NK-92 treated with Interleukin-12 subunit alpha and Interleukin-12 subunit beta, amount 100 ng/mL, for 24 hours (cell line): ENCODE measurements around the gene ZC3H12C.

Experiments
- DNase-seq: peaks from one replicate; lab custom pipeline; 2025; lab: John Stamatoyannopoulos, UW

Gene ZC3H12C

GRCh38 chr11:110077346-110077745, 15.8 kb upstream of the ZC3H12C start:
- no peak for DNase-seq

GRCh38 chr11:110077831-110078325, 15.3 kb upstream of the ZC3H12C start:
- DNase-seq = no peak

- DNase-seq = no peak
Observed at GRCh38 chr11:110078923-110079544, 14.2 kb upstream of the ZC3H12C start.

DNA sequence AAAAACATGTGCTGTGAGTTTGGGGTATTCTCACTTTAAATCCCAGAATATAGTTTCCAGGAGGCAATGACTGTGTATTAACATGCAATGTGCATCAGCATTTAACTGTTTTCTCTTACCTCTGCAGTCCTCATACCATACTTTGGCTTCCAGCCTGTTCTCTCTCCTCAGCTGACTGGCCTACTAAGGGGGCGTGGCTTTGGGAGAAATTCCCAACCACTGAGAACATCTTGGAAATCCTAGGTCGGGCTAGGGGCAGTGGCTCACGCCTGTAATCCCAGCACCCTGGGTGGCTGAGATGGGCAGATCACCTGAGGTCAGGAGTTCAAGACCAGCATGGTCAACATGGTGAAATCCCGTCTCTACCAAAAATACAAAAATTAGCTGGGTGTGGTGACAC, 13.5 kb upstream of the ZC3H12C start:
- DNase-seq = no peak

DNA sequence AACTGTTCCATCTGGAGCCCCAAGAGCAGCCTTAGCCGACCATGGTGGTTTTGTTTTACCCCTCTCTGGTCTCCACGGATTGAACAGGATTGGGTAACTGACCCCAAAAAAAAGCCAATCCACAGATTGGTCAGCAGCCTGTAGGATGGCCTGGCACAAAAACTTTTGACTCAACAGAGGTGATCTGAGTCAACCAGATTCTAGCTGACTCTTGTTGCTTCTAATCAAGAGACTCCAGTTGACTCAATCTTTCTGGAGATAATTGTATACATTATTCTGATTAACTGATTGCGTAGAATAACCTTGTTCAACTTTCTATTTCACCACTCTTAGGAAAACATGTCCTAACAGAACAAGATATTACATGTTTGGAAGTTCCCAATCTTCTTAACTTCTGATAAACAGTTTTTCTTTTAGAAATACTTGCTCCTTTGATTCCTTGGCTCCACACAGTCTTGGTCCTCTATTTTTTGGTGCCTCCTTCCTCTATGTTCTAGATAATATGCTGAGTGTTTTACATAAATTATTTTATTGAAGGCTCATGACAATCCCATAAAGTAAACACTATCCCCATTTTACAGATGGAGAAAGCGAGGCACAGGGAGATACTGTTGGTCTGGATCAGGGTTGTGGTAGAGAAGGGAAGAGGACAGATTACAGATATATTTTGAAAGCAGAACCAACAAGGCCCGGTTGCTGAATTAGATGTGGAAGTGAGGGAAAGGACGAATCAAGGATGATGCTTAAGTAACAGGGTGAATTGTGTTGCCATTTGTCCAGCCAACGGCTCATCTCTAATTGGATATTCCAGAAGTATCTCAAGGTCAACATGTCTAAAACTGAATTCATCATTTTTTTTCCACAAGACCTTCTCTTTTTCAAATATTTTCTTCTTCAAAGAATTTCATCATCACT, 11.5 kb upstream of the ZC3H12C start:
- no peak for DNase-seq

- DNase-seq = no peak
Observed at GRCh38 chr11:110082899-110083298, 10.3 kb upstream of the ZC3H12C start.

- no peak for DNase-seq
Observed at GRCh38 chr11:110085255-110085838, 7.8 kb upstream of the ZC3H12C start.

- no peak for DNase-seq
Observed at GRCh38 chr11:110086892-110087309, 6.3 kb upstream of the ZC3H12C start.

GRCh38 chr11:110087812-110088534, 5.2 kb upstream of the ZC3H12C start:
- no peak for DNase-seq

DNA sequence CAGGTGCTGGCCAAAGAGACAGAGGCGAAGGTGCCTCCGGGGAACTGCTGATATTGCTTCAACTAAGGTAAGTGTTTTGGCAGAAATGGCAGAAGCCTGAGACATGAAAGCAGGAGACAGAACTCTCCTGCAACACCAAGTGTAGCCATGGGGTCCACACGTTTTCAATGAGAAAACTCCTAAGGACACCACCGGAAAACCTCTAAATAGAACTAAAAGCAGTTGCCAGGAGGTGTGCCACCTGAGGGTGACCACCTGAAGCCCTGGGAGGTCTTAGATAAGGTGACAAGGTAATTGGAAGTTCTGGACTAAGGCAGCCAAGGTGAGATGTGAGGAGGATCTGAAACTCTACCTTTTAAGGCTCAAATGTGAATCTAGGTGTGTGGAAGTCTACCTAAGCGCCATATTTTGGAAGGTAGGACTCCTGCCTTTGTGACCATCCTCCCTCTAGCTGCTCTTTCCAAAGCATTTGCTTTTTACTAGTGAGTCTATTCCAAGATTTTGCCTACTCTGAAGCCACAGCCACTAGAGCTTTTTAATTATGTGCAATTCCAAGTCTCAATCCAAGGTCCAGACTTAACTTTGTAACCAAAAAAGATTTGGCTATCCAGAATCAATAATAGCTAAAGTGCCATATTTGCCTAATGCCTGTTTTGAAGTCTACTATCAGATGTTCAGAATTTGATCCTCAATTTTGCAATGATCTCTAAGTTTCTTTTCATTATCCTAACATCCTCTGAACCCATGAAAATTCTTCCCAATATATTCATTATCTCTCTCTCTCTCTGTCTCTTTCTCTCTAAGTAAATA, 4.5 kb upstream of the ZC3H12C start:
- no peak for DNase-seq

DNA sequence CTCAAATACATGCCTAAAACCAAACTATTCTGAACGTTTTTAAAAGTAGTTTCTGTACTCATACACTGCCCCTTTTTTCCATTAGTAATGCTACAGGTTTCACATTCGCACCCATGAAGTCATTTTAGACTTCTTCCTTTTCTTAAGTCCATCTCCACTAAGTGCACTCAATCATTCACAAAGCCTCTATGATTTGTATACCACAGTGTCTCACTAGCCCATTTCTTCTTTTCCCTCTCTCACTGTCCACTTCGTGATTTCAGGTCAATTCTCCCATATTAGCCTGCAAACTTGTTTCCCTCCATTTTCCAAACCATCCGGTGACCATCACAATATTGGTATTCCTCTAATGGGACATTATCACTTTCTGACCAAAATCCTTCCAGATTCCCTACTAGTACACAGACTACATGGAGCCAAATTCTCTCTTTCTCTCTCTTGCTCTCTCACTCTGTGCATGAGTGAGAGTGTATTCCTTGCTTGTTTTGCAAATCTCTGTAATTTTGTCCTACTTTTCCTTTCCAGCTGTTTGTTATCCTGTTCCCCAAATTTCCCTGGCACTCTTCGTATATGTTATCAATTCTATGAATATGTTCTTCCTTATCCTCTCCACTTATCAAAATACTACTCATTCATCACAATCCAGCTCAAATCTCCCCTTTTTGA, 3.4 kb upstream of the ZC3H12C start:
- DNase-seq = no peak

- DNase-seq = no peak
Observed at GRCh38 chr11:110090466-110091026, 2.6 kb upstream of the ZC3H12C start.

DNA sequence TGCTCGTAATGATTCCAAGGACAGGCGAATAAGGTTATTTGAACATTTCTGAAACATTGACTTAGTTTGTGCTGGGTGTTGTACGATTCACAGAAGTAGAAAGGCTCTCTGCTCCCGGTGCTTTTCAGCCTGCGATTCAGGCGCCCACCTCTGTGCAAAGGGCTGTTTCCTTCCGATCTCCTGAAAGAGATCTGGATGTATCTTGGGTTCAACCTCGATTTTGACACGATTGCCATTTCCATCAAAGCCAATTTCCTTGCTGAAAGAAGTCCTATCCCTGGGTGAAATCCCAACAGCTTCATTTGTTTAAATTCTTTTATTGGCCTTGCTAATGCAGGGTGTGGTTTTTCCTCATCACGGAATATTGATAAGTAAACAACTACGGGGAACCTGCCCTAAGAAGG, 1.1 kb upstream of the ZC3H12C start:
- DNase-seq = no peak

- no peak for DNase-seq
Observed at GRCh38 chr11:110093407-110094297, 460 bp downstream of the ZC3H12C start.

- no peak for DNase-seq
Observed at GRCh38 chr11:110094298-110095285, 1.4 kb downstream of the ZC3H12C start.

- DNase-seq = no peak
Observed at GRCh38 chr11:110095554-110095953, 2.4 kb downstream of the ZC3H12C start.

GRCh38 chr11:110096496-110096895, 3.3 kb downstream of the ZC3H12C start:
- no peak for DNase-seq

GRCh38 chr11:110097459-110098012, 4.3 kb downstream of the ZC3H12C start:
- no peak for DNase-seq
